GM10248 (cell line): Measurements from ENCODE around the gene TARS1.

Experiments used
- CTCF ChIA-PET: fragments of 300-600 bp; sonication (Branson Sonifier 250); formaldehyde crosslinking; extraction: SDS; loops from one replicate; lab custom pipeline; 2021; ENCODE audit warnings: antibody characterized with exemption; lab: Yijun Ruan, JAX
- POLR2A ChIA-PET: fragments of 350-650 bp; sonication (Branson Sonifier 250); formaldehyde crosslinking; extraction: SDS; loops from one replicate; lab custom pipeline; 2020; ENCODE audit warnings: antibody characterized with exemption; lab: Yijun Ruan, JAX
- DNase-seq: peaks from one replicate; pipeline ENCODE4 v3.0.0; 2012; ENCODE audit errors: extremely low spot score
- CTCF ChIP-seq: IDR thresholded peaks from 2 replicates; pipeline ENCODE4 v1.5.1; 2012; ENCODE audit warnings: mild to moderate bottlenecking, low read depth; ENCODE audit errors: extremely low read depth, missing control alignments, control extremely low read depth

Gene TARS1

GRCh38 chr5:33409435-33410170, 31.2 kb upstream of the TARS1 start:
- POLR2A ChIA-PET = no interaction called here
- no peak for TF ChIP-seq CTCF
- CTCF ChIA-PET = no interaction called here
- DNase-seq = no peak

GRCh38 chr5:33410221-33410620, 30.5 kb upstream of the TARS1 start:
- no peak for TF ChIP-seq CTCF
- CTCF ChIA-PET = no interaction called here
- POLR2A ChIA-PET = no interaction called here
- no peak for DNase-seq

- no peak for TF ChIP-seq CTCF
- no peak for DNase-seq
- POLR2A ChIA-PET = no interaction called here
- CTCF ChIA-PET = interaction anchor here (1.4 kb wide), 1 partner anchor 16 kb away, joined by 3 read pairs; no protein-coding TSS in a partner anchor
Observed at GRCh38 chr5:33411498-33411897, 29.3 kb upstream of the TARS1 start.

GRCh38 chr5:33415811-33416354, 24.9 kb upstream of the TARS1 start:
- TF ChIP-seq CTCF = no peak
- POLR2A ChIA-PET = no interaction called here
- DNase-seq = no peak
- CTCF ChIA-PET = no interaction called here

- ChIA-PET CTCF (interaction anchor here (1.3 kb wide), 1 partner anchor 12 kb away, joined by 3 read pairs; no protein-coding TSS in a partner anchor), POLR2A (no interaction called here)
- DNase-seq = no peak
- TF ChIP-seq CTCF = no peak
Observed at GRCh38 chr5:33417632-33418031, 23.1 kb upstream of the TARS1 start.

GRCh38 chr5:33420946-33421345, 19.8 kb upstream of the TARS1 start:
- ChIA-PET CTCF (interaction anchor here (1.3 kb wide), 1 partner anchor 8 kb away, joined by 4 read pairs; no protein-coding TSS in a partner anchor), POLR2A (no interaction called here)
- no peak for DNase-seq
- TF ChIP-seq CTCF = no peak
